ENCODE results near the gene PUS7. TPM values are rescaled to one million over a fixed set of nuclear protein-coding genes. Genes with fewer than 3 reads are reported as not detected.
"Not testable (repeated sequence)": the region's sequence is repeated elsewhere in the genome, so short reads cannot be mapped to it uniquely, and the experiment has no call there.

Gene PUS7
- total RNA-seq, 6 experiments from 2014 or later = 15.1 to 19.6 (median 17.3) TPM

DNA sequence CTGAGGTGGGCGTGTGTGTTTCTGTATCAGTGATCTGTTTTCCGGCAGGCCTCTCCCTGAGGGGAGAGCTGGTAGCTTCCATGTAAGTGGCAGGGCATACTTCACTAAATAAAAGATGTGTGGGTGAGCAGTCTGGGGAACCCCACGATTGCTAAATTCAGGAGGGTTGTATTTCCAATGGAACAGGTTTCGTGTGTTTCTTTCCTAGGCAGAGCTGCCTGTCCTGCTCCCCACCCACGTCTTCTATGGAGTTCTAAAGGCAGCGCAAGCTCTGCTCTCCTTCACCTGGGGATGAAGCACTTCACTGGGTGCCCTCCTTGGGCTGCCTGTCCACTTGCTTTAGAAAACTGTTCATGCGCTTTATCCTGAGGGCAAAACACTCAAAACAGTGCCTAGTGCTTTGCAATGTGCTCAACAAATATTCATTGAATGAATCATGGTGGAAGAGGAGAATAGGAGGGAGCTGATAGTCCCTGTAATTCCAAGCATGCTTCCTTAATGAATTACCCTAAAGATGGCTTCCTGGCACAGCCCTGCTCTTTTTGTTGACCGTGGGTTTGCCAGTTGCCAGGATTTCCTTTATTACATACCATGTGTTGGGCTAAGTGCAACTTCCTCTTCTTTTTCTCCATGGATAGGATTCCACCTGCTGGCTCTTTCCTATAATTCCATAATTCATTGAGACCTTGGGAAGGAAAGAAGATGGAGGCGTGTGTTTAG lies 82.7 kb downstream of the PUS7 start:
- Mint-ChIP-seq H3K4me1 (ENCODE audit: low read depth) (peaks cover 26% of the 10 kb centered on the region), H3K9me3 (no peaks in the 10 kb centered on the region), H3K27me3 (ENCODE audit: insufficient read depth) (no peaks in the 10 kb centered on the region; the same call in 1 of the 2 replicates), H3K36me3 (ENCODE audit: low read depth) (no peaks in the 10 kb centered on the region), H3K4me3 (peak overlapping the region; percentile 68), H3K27ac (peak overlapping the region; percentile 96)
- DNase-seq = peak; percentile 96
- TF ChIP-seq CTCF (IDR thresholded peaks at IDR 0.05) = peak; percentile 51

DNA sequence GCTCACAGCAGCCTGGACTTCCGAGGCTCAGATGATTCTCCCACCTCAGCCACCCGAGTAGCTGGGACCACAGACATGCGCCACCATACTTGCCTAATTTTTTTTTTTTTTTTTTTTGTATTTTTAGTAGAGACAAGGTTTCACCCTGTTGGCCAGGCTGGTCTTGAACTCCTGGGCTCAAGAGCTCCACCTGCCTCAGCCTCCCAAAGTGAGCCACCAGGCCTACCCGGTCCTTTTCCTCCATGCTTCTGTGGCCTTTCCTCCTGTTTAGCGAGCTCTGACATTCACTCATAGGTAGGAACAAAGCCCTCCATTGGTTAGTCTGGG lies 83.3 kb downstream of the PUS7 start:
- Mint-ChIP-seq H3K4me1 (ENCODE audit: low read depth) (peaks cover 26% of the 10 kb centered on the region), H3K36me3 (ENCODE audit: low read depth) (no peaks in the 10 kb centered on the region), H3K4me3 (peak overlapping the region; percentile 68), H3K9me3 (no peaks in the 10 kb centered on the region), H3K27ac (peak overlapping the region; percentile 96), H3K27me3 (ENCODE audit: insufficient read depth) (no peaks in the 10 kb centered on the region; the same call in 1 of the 2 replicates)
- DNase-seq = no peak
- no peak for TF ChIP-seq CTCF (IDR thresholded peaks at IDR 0.05)

- Mint-ChIP-seq H3K36me3 (ENCODE audit: low read depth) (no peaks in the 10 kb centered on the region), H3K27me3 (ENCODE audit: insufficient read depth) (no peaks in the 10 kb centered on the region; the same call in 1 of the 2 replicates), H3K9me3 (no peaks in the 10 kb centered on the region), H3K27ac (peak overlapping the region; percentile 96), H3K4me1 (ENCODE audit: low read depth) (peaks cover 26% of the 10 kb centered on the region), H3K4me3 (no peak overlapping the region)
- no peak for DNase-seq
- TF ChIP-seq CTCF (IDR thresholded peaks at IDR 0.05) = no peak
These were observed 83.8 kb downstream of the PUS7 start for GRCh38 chr7:105438254-105438653.

- H3K27me3 Mint-ChIP-seq (ENCODE audit: insufficient read depth); H3K27ac Mint-ChIP-seq; H3K4me3 Mint-ChIP-seq; H3K36me3 Mint-ChIP-seq (ENCODE audit: low read depth); DNase-seq; H3K9me3 Mint-ChIP-seq: not testable (repeated sequence)
- H3K4me1 Mint-ChIP-seq (ENCODE audit: low read depth) = peaks cover 26% of the 10 kb centered on the region
These were observed 84.7 kb downstream of the PUS7 start for GRCh38 chr7:105437356-105437755.

DNA sequence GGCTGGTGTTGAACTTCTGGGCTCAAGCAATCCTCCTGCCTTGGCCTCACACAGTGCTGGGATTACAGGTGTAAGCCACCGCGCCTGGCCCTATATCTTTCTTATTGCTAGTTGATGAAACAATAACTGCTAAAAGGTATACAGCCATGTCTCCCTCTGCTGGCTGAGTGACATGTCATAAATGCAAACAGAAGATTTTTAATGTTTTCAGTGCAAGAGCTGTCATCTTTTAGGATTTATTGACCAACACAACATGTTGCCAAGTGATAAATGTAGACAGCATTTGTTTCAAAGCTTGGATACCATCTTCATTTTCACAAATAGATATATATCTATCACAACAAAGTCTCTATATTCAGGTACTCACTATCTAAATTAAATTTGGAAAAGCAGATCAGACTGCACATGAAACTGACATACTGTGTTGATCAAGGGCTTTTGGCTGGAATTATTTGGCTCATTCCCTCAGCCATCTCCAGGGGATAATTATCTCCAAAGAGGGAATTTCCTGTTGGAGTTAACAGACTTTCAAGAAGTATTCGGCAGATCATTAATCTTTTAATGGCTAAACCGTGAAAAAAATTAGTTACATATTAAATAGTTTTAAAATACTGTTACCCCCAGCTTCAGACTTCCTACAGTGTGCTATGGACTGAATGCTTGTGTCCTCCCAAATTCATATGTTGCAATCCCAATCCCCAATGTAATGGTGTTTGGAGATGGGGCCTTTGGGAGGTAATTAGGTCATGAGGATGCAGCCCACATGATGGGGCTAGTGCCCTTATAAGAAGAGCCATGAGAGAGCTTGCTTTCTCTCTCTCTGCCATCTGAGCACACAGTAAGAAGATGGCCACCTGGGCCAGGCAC lies 92.1 kb downstream of the PUS7 start:
- Mint-ChIP-seq H3K9me3 (no peaks in the 10 kb centered on the region), H3K27me3 (ENCODE audit: insufficient read depth) (no peaks in the 10 kb centered on the region; the same call in 1 of the 2 replicates), H3K27ac (peak overlapping the region; percentile 19; the same call in 1 of the 2 replicates), H3K36me3 (ENCODE audit: low read depth) (no peaks in the 10 kb centered on the region), H3K4me1 (ENCODE audit: low read depth) (peaks cover 6% of the 10 kb centered on the region), H3K4me3 (no peak overlapping the region)
- peak; percentile 36 for DNase-seq
- peak; percentile 74 for TF ChIP-seq CTCF (IDR thresholded peaks at IDR 0.05)
